Measurements from ENCODE around the gene NT5DC3. TPM values are rescaled to one million over a fixed set of nuclear protein-coding genes. Genes with fewer than 3 reads are reported as not detected.

The NT5DC3 gene
- total RNA-seq, 1 experiment from 2014 or later = 12.5 TPM

- no peak for TF ChIP-seq ZNF138 (CRISPR knock-in tag; conservative IDR thresholded peaks at IDR 0.05)
- peak; percentile 81; the same call in 1 of the 2 replicates for TF ChIP-seq USF1 (CRISPR knock-in tag; IDR thresholded peaks at IDR 0.05)
- 0 out of 2 replicates have a peak, but pooled peaks have one; percentile 65 for TF ChIP-seq KAT7 (CRISPR knock-in tag; IDR thresholded peaks at IDR 0.05; ENCODE audit: borderline replicate concordance)
- TF ChIP-seq ZNF317 (CRISPR knock-in tag; IDR thresholded peaks at IDR 0.05; ENCODE audit: borderline replicate concordance, low read depth) = no peak
- TF ChIP-seq AFF4 (CRISPR knock-in tag; IDR thresholded peaks at IDR 0.05; ENCODE audit: borderline replicate concordance) = no peak
- peak; percentile 96 for TF ChIP-seq CBFB (CRISPR knock-in tag; IDR thresholded peaks at IDR 0.05; ENCODE audit: low read depth)
- TF ChIP-seq TEAD4 (CRISPR knock-in tag; IDR thresholded peaks at IDR 0.05) = no peak
- TF ChIP-seq, protein P1, sequence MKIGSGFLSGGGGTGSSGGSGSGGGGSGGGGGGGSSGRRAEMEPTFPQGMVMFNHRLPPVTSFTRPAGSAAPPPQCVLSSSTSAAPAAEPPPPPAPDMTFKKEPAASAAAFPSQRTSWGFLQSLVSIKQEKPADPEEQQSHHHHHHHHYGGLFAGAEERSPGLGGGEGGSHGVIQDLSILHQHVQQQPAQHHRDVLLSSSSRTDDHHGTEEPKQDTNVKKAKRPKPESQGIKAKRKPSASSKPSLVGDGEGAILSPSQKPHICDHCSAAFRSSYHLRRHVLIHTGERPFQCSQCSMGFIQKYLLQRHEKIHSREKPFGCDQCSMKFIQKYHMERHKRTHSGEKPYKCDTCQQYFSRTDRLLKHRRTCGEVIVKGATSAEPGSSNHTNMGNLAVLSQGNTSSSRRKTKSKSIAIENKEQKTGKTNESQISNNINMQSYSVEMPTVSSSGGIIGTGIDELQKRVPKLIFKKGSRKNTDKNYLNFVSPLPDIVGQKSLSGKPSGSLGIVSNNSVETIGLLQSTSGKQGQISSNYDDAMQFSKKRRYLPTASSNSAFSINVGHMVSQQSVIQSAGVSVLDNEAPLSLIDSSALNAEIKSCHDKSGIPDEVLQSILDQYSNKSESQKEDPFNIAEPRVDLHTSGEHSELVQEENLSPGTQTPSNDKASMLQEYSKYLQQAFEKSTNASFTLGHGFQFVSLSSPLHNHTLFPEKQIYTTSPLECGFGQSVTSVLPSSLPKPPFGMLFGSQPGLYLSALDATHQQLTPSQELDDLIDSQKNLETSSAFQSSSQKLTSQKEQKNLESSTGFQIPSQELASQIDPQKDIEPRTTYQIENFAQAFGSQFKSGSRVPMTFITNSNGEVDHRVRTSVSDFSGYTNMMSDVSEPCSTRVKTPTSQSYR (CRISPR knock-in tag; IDR thresholded peaks at IDR 0.05) = peak; percentile 36; the same call in 1 of the 2 replicates
- no peak for TF ChIP-seq NFYB (CRISPR knock-in tag; conservative IDR thresholded peaks at IDR 0.05; ENCODE audit: low read depth)
- TF ChIP-seq ETV6 (CRISPR knock-in tag; IDR thresholded peaks at IDR 0.05) = peak; percentile 45; the same call in 1 of the 2 replicates
- TF ChIP-seq GABPB1 (CRISPR knock-in tag; IDR thresholded peaks at IDR 0.05) = 0 out of 2 replicates have a peak, but pooled peaks have one; percentile 44
These were observed at the start of gene NT5DC3 (continued) for GRCh38 chr12:103840876-103841689.

GRCh38 chr12:103887738-103888137 is 46.7 kb upstream of the NT5DC3 start:
- no peaks in the 10 kb centered on the region for H3K27me3 Mint-ChIP-seq (ENCODE audit: low read depth)
- POLR2A ChIA-PET = interaction anchor here (1.1 kb wide), 1 partner anchor 47 kb away, joined by 3 read pairs; the partner anchor contains the start of gene NT5DC3
- H3K27ac Mint-ChIP-seq = no peak overlapping the region
- H3K4me3 Mint-ChIP-seq = no peak overlapping the region
- CTCF ChIA-PET = no interaction called here
- no peaks in the 10 kb centered on the region for H3K36me3 Mint-ChIP-seq
- H3K4me1 Mint-ChIP-seq = no peaks in the 10 kb centered on the region
- DNase-seq (ENCODE audit: low spot score) = no peak
- H3K9me3 Mint-ChIP-seq = no peaks in the 10 kb centered on the region
- no peak for ATAC-seq
- TF ChIP-seq ZNF396 (CRISPR knock-in tag; IDR thresholded peaks at IDR 0.05; ENCODE audit: borderline replicate concordance) = no peak
- TF ChIP-seq, protein P2, sequence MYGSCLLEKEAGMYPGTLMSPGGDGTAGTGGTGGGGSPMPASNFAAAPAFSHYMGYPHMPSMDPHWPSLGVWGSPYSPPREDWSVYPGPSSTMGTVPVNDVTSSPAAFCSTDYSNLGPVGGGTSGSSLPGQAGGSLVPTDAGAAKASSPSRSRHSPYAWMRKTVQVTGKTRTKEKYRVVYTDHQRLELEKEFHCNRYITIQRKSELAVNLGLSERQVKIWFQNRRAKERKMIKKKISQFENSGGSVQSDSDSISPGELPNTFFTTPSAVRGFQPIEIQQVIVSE (CRISPR knock-in tag; IDR thresholded peaks at IDR 0.05; ENCODE audit: borderline replicate concordance) = no peak
- TF ChIP-seq, protein P3, sequence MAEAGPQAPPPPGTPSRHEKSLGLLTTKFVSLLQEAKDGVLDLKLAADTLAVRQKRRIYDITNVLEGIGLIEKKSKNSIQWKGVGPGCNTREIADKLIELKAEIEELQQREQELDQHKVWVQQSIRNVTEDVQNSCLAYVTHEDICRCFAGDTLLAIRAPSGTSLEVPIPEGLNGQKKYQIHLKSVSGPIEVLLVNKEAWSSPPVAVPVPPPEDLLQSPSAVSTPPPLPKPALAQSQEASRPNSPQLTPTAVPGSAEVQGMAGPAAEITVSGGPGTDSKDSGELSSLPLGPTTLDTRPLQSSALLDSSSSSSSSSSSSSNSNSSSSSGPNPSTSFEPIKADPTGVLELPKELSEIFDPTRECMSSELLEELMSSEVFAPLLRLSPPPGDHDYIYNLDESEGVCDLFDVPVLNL (CRISPR knock-in tag; IDR thresholded peaks at IDR 0.05; ENCODE audit: borderline replicate concordance, low read depth) = no peak
- TF ChIP-seq PREB (CRISPR knock-in tag; IDR thresholded peaks at IDR 0.05; ENCODE audit: borderline replicate concordance) = no peak
- no peak for TF ChIP-seq ATF2 (CRISPR knock-in tag; IDR thresholded peaks at IDR 0.05; ENCODE audit: borderline replicate concordance, low read depth)
- no peak for TF ChIP-seq SMAD3 (CRISPR knock-in tag; IDR thresholded peaks at IDR 0.05; ENCODE audit: borderline replicate concordance)
- no peak for TF ChIP-seq GTF2I (CRISPR knock-in tag; conservative IDR thresholded peaks at IDR 0.05)
- TF ChIP-seq NR1H2 (CRISPR knock-in tag; IDR thresholded peaks at IDR 0.05) = no peak
- TF ChIP-seq, protein P4, sequence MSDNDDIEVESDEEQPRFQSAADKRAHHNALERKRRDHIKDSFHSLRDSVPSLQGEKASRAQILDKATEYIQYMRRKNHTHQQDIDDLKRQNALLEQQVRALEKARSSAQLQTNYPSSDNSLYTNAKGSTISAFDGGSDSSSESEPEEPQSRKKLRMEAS (CRISPR knock-in tag; IDR thresholded peaks at IDR 0.05) = no peak

Data from WTC11 (cell line).